ENCODE data around the gene MARCKS. TPM values are rescaled to one million over a fixed set of nuclear protein-coding genes. Genes with fewer than 3 reads are reported as not detected.

Gene MARCKS
- total and polyA plus RNA-seq, 2 experiments from 2014 or later: 95.5 to 129 TPM

- Histone ChIP-seq H2AFZ (no peak overlapping the region), H3K4me2 (no peak overlapping the region)
These were observed 18.3 kb downstream of the MARCKS start for GRCh38 chr6:113875470-113875869.

GRCh38 chr6:113876695-113877094, 19.6 kb downstream of the MARCKS start:
- Histone ChIP-seq H3K9me3 (ENCODE audit: low read depth) (no peaks in the 10 kb centered on the region), H3K36me3 (replicated peaks; ENCODE audit: insufficient read depth, low read depth) (no peaks in the 10 kb centered on the region), H4K20me1 (ENCODE audit: insufficient read depth, poor library complexity, severe bottlenecking) (no peaks in the 10 kb centered on the region), H3K4me2 (no peak overlapping the region), H3K4me3 (no peak overlapping the region), H2AFZ (no peak overlapping the region), H3K4me1 (ENCODE audit: insufficient read depth) (peaks cover 3% of the 10 kb centered on the region), H3K79me2 (no peaks in the 10 kb centered on the region), H3K27me3 (no peaks in the 10 kb centered on the region), H3K27ac (no peak overlapping the region), H3K9me2 (replicated peaks; ENCODE audit: insufficient read depth) (no peaks in the 10 kb centered on the region)
- no peak for DNase-seq (ENCODE audit: low spot score)
- WGBS (ENCODE audit: low lambda C conversion rate, missing lambda C conversion rate): 92% methylated on average over 1 of the region's 1 CpG
- TF ChIP-seq CTCF (IDR thresholded peaks at IDR 0.05; ENCODE audit: poor library complexity): no peak
- TF ChIP-seq EZH2 (IDR thresholded peaks at IDR 0.05; ENCODE audit: borderline replicate concordance): no peak
- TF ChIP-seq EZH2phosphoT487 (IDR thresholded peaks at IDR 0.05; ENCODE audit: low read depth, severe bottlenecking, unreplicated experiment): no peak

More at GRCh38 chr6:113875470-113875869, 18.3 kb downstream of the MARCKS start:
- DNase-seq (ENCODE audit: low spot score): no peak
- TF ChIP-seq CTCF (IDR thresholded peaks at IDR 0.05; ENCODE audit: poor library complexity): no peak
- WGBS (ENCODE audit: low lambda C conversion rate, missing lambda C conversion rate): 63% methylated on average over 2 of the region's 2 CpGs
- no peak overlapping the region for H3K27ac ChIP-seq
- no peak overlapping the region for H3K4me3 ChIP-seq
- H3K4me1 ChIP-seq (ENCODE audit: insufficient read depth): peaks cover 3% of the 10 kb centered on the region
- no peaks in the 10 kb centered on the region for H3K9me2 ChIP-seq (replicated peaks; ENCODE audit: insufficient read depth)
- no peaks in the 10 kb centered on the region for H4K20me1 ChIP-seq (ENCODE audit: insufficient read depth, poor library complexity, severe bottlenecking)
- H3K79me2 ChIP-seq: no peaks in the 10 kb centered on the region
- H3K27me3 ChIP-seq: no peaks in the 10 kb centered on the region
- no peaks in the 10 kb centered on the region for H3K9me3 ChIP-seq (ENCODE audit: low read depth)
- H3K36me3 ChIP-seq (replicated peaks; ENCODE audit: insufficient read depth, low read depth): no peaks in the 10 kb centered on the region

- Histone ChIP-seq H3K9me2 (replicated peaks; ENCODE audit: insufficient read depth) (no peaks in the 10 kb centered on the region), H4K20me1 (ENCODE audit: insufficient read depth, poor library complexity, severe bottlenecking) (no peaks in the 10 kb centered on the region), H3K9me3 (ENCODE audit: low read depth) (no peaks in the 10 kb centered on the region), H3K27me3 (no peaks in the 10 kb centered on the region), H3K4me2 (peak overlapping the region; percentile 62), H3K4me1 (ENCODE audit: insufficient read depth) (peaks cover 3% of the 10 kb centered on the region), H3K79me2 (no peaks in the 10 kb centered on the region), H3K4me3 (no peak overlapping the region), H3K27ac (no peak overlapping the region), H2AFZ (peak overlapping the region; percentile 17), H3K36me3 (replicated peaks; ENCODE audit: insufficient read depth, low read depth) (no peaks in the 10 kb centered on the region)
- no peak for TF ChIP-seq EZH2 (IDR thresholded peaks at IDR 0.05; ENCODE audit: borderline replicate concordance)
- TF ChIP-seq CTCF (IDR thresholded peaks at IDR 0.05; ENCODE audit: poor library complexity): peak; percentile 82
- DNase-seq (ENCODE audit: low spot score): peak; percentile 83
- WGBS (ENCODE audit: low lambda C conversion rate, missing lambda C conversion rate): 15% methylated on average over 6 of the region's 6 CpGs
These were observed 22.3 kb downstream of the MARCKS start for GRCh38 chr6:113879186-113880096.
